Thyroid gland (tissue), 4 donors: Measurements from ENCODE around the gene CD320. TPM values are rescaled to one million over a fixed set of nuclear protein-coding genes. Genes with fewer than 3 reads are reported as not detected.
"Not testable (repeated sequence)": the region's sequence is repeated elsewhere in the genome, so short reads cannot be mapped to it uniquely, and the experiment has no call there.

Source experiments
- DNase-seq, 2 donors: peaks; one replicate each; pipeline ENCODE4 v3.0.0-alpha.2; 2019
- H3K27ac ChIP-seq, 3 donors: fragments of 200-600 bp; sonication (generic); 1 replicate in 2 of 3; 2 replicates in 1 of 3; pipeline ENCODE4 v1.5.1; 2016 to 2019; ENCODE audit warnings: mild to moderate bottlenecking in 1 of 3, moderate library complexity in 1 of 3
- H3K27me3 ChIP-seq: fragments of 200-600 bp; sonication (generic); one replicate; pipeline ENCODE4 v1.5.1; 2019
- H3K36me3 ChIP-seq, 2 donors: fragments of 200-600 bp; sonication (generic); one replicate each; pipeline ENCODE4 v1.5.1; 2016 to 2019
- H3K4me1 ChIP-seq, 2 donors: fragments of 200-600 bp; sonication (generic); one replicate each; pipeline ENCODE4 v1.5.1; 2017 to 2019
- H3K4me3 ChIP-seq, 3 donors: fragments of 200-600 bp; sonication (generic); replicated peaks in 1 of 3; 1 replicate in 2 of 3; 2 replicates in 1 of 3; pipeline ENCODE4 v1.5.1; 2016; ENCODE audit warnings: mild to moderate bottlenecking in 1 of 3
- H3K9me3 ChIP-seq: fragments of 200-600 bp; sonication (generic); one replicate; pipeline ENCODE4 v1.5.1; 2017
- CTCF ChIP-seq, 6 experiments: fragments of 200-600 bp in 3 of 6; fragments of 450-650 bp in 3 of 6; sonication (generic) in 3 of 6; IDR thresholded peaks; one replicate each; pipeline ENCODE4 v1.5.1; 2016 to 2019; ENCODE audit warnings: antibody characterized with exemption in 6 of 6, mild to moderate bottlenecking in 2 of 6, inconsistent platforms in 1 of 6, moderate library complexity in 1 of 6
- POLR2A ChIP-seq, 2 donors: fragments of 450-650 bp; IDR thresholded peaks; one replicate each; pipeline ENCODE4 v1.6.1; 2017; ENCODE audit warnings: antibody characterized with exemption in 2 of 2, mild to moderate bottlenecking in 2 of 2, moderate library complexity in 1 of 2
- whole genome bisulfite sequencing, 2 donors: methylation state at CpG; one replicate each; pipeline ENCODE4 v1.1.5; 2017; 5-methylcytosine and 5-hydroxymethylcytosine counted together
- intact Hi-C: fragments of 100-400 bp; cut with DNase I; formaldehyde crosslinking; loops from one replicate; pipeline ENCODE4 v1.15.1; 2023
- total RNA-seq, 4 donors: library from RNA; depleted of rRNA; stranded (reverse); fragments of >200 nt; gene quantifications; one replicate each; pipeline ENCODE4 v1.2.3, GENCODE V29; 2016

CD320 gene
- total RNA-seq, 4 donors from 2014 or later, result 20.8 to 114 (median 74.0) TPM

DNA sequence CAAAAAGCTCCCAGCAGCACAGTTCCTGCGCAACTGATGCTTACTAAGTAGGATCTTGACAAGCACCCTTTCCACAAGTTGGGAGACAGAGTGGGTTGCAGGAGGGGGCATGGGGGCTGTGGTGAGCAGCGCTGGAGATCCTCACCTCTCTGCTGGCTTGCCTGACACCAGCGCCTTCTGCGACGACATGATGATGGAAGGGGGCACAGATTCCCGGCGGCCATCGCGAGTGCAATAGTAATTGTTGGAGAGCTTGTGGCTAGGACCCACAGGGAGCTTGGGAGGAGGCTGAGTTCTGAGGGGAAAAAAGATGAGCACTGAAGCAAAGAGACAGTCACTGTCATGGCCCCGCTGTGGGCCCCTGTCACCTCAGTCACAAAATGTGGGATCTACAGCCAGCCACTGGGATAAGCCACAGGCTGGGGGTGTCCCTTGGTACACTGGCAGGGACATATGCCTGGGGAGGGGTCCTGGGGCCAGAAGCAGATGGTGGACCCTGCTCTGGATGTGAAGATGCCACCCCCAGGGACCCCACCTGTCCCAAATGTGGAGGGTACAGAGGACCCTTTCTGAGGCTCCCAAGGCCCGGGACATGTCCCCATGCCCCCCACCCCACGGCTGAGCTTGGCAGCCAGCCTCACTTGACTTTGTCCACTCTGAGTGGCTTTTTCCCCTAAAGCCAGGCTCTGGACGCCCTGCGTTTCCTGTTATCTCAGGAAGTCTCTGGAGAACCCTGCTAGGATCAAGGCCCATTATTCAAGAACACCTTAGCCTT, 8.4 kb upstream of the CD320 start:
- peaks cover 18 to 19% of the 10 kb centered on the region in 2 donors for H3K36me3 ChIP-seq
- H3K4me1 ChIP-seq, result peaks cover 13 to 14% of the 10 kb centered on the region in 2 donors
- TF ChIP-seq CTCF (IDR thresholded peaks at IDR 0.05) (no peak), POLR2A (IDR thresholded peaks at IDR 0.05) (no peak)
- H3K27me3 ChIP-seq, result no peaks in the 10 kb centered on the region
- intact Hi-C loops, result no loop called here
- H3K9me3 ChIP-seq, result no peaks in the 10 kb centered on the region
- no peak overlapping the region for H3K27ac ChIP-seq
- no peak for DNase-seq
- no peak overlapping the region for H3K4me3 ChIP-seq
- WGBS, 2 donors, result 78 to 86% methylated on average over 12 to 14 of the region's 14 CpGs

DNA sequence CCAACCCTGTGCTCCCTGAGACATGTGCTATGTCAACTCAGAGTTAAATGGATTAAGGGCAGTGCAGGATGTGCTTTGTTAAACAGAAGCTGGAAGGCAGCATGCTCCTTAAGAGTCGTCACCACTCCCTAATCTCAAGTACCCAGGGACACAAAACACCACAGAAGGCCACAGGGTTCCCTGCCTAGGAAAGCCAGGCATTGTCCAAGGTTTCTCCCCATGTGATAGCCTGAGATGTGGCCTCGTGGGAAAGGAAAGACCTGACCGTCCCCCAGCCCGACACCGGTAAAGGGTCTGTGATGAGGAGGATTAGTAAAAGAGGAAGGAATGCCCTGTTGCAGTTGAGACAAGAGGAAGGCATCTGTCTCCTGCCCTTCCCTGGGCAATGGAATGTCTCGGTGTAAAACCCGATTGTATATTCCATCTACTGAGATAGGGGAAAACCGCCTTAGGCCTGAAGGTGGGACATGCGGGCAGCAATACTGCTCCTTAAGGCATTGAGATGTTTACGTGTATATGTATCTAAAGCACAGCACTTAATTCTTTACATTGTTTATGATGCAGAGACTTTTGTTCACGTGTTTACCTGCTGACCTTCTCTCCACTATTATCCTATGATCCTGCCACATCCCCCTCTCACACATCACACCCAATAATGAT, 7.0 kb upstream of the CD320 start:
- peaks cover 24 to 29% of the 10 kb centered on the region in 2 donors for H3K36me3 ChIP-seq
- H3K4me3 ChIP-seq, H3K4me1 ChIP-seq, intact Hi-C loops, H3K27ac ChIP-seq, DNase-seq, H3K27me3 ChIP-seq, H3K9me3 ChIP-seq: not testable (repeated sequence)
- WGBS, 2 donors, result 86 to 87% methylated on average over 11 of the region's 11 CpGs

DNA sequence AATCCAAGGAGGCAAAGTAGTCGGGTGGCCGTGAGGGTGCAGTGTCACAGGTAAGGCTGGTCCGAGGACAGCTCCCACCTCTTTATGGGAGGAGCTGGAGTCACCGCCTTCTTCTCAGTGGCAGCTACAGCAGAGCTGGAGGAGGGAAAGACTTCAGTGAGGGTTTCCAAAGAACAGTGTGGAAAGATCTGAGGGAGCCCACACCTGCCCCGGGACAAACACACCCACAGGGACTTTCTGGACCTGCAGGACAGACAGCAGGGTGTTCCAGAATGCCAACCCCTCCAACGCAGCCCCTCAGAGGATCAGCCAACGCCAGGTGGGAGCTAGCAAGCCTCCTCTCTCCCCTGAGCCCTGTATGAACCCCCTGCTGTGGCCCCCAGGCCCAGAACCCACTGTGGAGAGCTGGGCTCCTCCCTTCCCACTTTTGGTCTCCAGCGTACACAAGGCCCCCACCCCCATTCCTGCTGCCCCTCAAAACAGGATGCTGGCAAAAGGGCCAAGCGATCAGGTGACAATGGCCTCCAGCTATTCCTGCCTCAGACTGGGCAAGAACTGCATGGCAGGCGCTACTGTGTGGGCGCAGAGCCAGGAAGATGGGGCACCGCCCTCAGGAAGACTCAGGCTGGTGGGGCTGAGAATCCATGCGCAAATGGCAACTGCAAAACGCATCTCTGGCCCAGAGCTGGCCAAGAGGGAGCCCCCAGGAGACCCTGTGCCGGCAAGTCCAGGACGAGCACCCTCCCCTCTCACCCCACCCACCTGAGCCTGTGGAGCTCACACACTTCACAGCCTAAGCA, 3.5 kb upstream of the CD320 start:
- Histone ChIP-seq H3K27ac (peak overlapping the region in 1 of 3 donors; percentile 20), H3K4me1 (peaks cover 17 to 18% of the 10 kb centered on the region in 2 donors), H3K9me3 (no peaks in the 10 kb centered on the region), H3K4me3 (no peak overlapping the region), H3K27me3 (no peaks in the 10 kb centered on the region), H3K36me3 (peaks cover 24 to 29% of the 10 kb centered on the region in 2 donors)
- TF ChIP-seq POLR2A (IDR thresholded peaks at IDR 0.05) (no peak), CTCF (IDR thresholded peaks at IDR 0.05) (no peak)
- no peak for DNase-seq
- intact Hi-C loops, result no loop called here
- WGBS, 2 donors, result 79 to 85% methylated on average over 15 to 16 of the region's 16 CpGs

- intact Hi-C loops, result no loop called here
- WGBS, 2 donors, result 95 to 97% methylated on average over 17 of the region's 17 CpGs
- Histone ChIP-seq H3K36me3 (peaks cover 20 to 26% of the 10 kb centered on the region in 2 donors), H3K4me3 (no peak overlapping the region), H3K27ac (no peak overlapping the region), H3K27me3 (no peaks in the 10 kb centered on the region), H3K4me1 (peaks cover 17% of the 10 kb centered on the region in 2 donors), H3K9me3 (no peaks in the 10 kb centered on the region)
- no peak for DNase-seq
- no peak for TF ChIP-seq CTCF (IDR thresholded peaks at IDR 0.05)
- no peak for TF ChIP-seq POLR2A (IDR thresholded peaks at IDR 0.05)
Measured at GRCh38 chr19:8310342-8311055, 2.3 kb upstream of the CD320 start.

GRCh38 chr19:8308891-8309291, 733 bp upstream of the CD320 start:
- no peak for TF ChIP-seq CTCF (IDR thresholded peaks at IDR 0.05)
- H3K9me3 ChIP-seq, result no peaks in the 10 kb centered on the region
- H3K4me1 ChIP-seq, result peaks cover 17% of the 10 kb centered on the region in 2 donors
- no peaks in the 10 kb centered on the region for H3K27me3 ChIP-seq
- peaks cover 9 to 11% of the 10 kb centered on the region in 2 donors for H3K36me3 ChIP-seq
- no peak overlapping the region for H3K27ac ChIP-seq
- intact Hi-C loops, result no loop called here
- 64 to 65% methylated on average over 15 to 17 of the region's 17 CpGs for WGBS, 2 donors
- H3K4me3 ChIP-seq, result peak overlapping the region in 1 of 3 donors; percentile 49
- no peak for DNase-seq
